Activated effector memory CD4-positive, alpha-beta T cell treated with anti-CD3 and anti-CD28 coated beads, Interleukin-2, amount 50 U/mL, for 16 hours (primary cell): ENCODE measurements around the gene COL1A2.

Experiments used
- DNase-seq: peaks from one replicate; pipeline ENCODE4 v3.0.0-alpha.2; 2020

COL1A2 gene

GRCh38 chr7:94384315-94384714 is 10.4 kb upstream of the COL1A2 start:
- DNase-seq: no peak

DNA sequence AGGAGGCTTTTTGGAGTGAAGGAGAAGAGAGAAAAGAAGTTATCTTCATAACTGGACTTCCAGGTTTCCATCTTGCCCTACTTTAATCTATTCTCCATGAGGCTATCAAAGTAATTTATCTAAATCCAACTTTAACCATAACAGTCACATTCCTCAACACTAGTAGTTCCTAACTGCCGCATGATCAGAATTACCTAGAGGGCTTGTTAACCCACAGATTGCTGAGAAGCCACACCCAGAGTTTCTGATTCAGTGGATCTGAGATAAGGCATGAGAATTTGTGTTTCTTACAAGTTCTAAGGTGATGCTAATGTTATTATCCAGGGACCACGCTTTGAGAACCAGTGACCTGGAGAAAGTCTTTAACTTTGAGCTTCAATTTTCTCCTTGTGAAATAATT is 8.3 kb upstream of the COL1A2 start:
- DNase-seq: no peak

DNA sequence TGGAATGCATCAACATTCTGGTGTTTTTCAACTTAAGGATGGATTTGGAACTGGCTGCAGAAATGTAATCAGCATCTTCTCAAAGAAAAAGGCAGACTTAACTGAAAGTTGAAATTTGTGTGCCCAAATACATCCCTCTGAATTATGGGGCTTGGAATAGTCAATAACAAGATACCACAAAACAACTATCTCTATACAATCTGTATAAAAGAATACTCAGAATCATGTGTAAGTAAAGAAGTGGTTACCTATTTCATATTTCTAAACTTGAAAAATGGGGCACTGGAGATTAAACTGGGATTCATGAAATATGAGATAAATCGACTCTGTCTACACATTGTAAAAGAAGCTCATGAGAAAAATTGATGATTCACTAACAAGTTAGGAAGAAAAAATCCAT is 6.2 kb upstream of the COL1A2 start:
- no peak for DNase-seq

- no peak for DNase-seq
Observed at GRCh38 chr7:94389381-94389780, 5.3 kb upstream of the COL1A2 start.

DNA sequence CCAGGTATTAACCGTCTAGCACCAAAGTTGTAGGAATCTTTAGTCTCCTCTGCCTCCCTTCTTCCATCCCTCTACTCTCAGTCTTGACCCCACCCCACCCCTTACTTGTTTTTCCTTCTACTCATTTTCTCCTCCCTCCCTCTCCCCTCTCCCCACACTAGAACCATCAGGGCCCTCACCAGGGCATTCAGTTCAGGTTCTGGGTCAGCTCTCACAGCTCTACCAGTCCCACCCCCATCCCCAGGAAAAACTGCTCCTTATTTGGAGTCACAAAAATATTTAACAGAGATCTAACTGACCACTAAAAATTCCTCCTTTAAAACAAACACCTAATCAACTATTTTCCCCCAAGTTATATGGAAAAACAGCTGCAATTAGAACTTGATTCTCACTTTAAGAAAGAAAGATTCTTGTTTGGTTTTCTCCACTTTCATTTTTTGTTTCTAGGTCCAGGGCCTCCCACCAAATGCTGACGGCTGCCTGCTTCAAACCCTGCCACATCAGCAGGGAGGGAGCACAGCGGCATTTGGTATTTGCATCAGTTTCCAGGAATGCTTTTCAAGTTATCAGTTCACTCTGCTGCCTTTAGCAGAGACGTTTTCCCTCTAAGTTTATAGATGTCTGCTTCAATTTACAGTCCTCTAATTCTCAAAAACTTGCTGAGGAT is 2.8 kb upstream of the COL1A2 start:
- DNase-seq: no peak

- no peak for DNase-seq
Observed at GRCh38 chr7:94392393-94392786, 2.3 kb upstream of the COL1A2 start.

GRCh38 chr7:94393246-94394108 is 1.2 kb upstream of the COL1A2 start:
- DNase-seq: no peak

DNA sequence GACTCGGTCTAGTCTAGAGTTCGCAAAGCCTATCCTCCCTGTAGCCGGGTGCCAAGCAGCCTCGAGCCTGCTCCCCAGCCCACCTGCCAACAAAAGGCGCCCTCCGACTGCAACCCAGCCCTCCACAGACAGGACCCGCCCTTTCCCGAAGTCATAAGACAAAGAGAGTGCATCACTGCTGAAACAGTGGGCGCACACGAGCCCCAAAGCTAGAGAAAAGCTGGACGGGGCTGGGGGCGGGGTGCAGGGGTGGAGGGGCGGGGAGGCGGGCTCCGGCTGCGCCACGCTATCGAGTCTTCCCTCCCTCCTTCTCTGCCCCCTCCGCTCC is 622 bp upstream of the COL1A2 start:
- no peak for DNase-seq

- DNase-seq: no peak
Observed at GRCh38 chr7:94395141-94396036, 694 bp downstream of the COL1A2 start.

- no peak for DNase-seq
Observed at GRCh38 chr7:94396037-94396431, 1.3 kb downstream of the COL1A2 start.

GRCh38 chr7:94396596-94396995 is 1.9 kb downstream of the COL1A2 start:
- DNase-seq: no peak

- DNase-seq: no peak
Observed at GRCh38 chr7:94397722-94398121, 3.0 kb downstream of the COL1A2 start.

DNA sequence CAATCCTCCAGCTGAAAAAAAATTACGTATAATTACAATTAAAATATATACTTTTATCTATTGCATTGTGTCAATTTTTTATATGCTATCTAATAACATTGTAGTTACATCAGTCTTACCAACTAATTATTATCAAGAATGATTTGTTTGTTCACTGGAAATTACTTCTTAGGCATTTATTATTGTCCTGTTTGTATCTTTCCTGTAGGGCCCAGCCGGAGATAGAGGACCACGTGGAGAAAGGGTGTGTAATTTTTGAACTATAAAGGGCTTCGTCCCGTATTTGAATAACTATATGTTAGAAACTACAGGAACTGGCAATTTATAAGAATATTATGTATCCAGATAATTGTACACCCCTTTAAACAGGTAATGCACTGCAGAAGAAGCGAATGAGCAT is 4.1 kb downstream of the COL1A2 start:
- no peak for DNase-seq

GRCh38 chr7:94400022-94400421 is 5.3 kb downstream of the COL1A2 start:
- no peak for DNase-seq

- DNase-seq: no peak
Observed at GRCh38 chr7:94400643-94401427, 6.1 kb downstream of the COL1A2 start.

DNA sequence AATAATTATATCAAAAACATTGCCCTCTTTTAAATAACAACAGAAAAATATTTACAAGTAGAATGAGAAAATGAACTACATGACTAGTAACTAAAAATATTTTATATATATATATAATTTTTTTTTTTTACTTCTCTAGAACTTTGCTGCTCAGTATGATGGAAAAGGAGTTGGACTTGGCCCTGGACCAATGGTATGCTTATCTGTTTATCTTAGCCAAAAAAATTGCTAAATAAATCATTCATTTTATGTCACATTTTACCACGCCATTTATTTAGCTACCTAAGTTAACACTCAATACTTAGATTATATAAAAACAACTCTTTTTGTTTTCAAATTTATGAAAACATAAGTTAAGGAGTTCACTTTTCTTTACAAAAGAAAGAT is 6.7 kb downstream of the COL1A2 start:
- DNase-seq: no peak

DNA sequence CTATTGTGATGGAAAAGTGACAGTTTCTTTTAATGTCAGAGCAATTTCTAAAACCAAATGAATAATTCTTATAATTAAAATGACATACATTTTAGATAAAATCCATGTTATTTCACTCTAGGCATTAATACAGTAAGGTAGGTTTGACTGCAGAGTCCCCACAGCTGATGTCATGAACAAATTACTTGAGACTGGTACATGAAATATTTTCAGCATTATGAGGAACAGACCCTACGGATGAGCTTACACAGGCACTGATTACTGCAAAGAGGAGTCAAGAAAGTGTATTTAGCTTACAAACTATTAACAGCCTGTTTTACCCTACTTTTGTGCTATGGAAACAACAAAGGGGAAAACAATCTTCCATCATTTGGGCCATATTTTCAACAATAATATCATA is 8.9 kb downstream of the COL1A2 start:
- DNase-seq: no peak

- DNase-seq: no peak
Observed at GRCh38 chr7:94405506-94405905, 10.8 kb downstream of the COL1A2 start.

DNA sequence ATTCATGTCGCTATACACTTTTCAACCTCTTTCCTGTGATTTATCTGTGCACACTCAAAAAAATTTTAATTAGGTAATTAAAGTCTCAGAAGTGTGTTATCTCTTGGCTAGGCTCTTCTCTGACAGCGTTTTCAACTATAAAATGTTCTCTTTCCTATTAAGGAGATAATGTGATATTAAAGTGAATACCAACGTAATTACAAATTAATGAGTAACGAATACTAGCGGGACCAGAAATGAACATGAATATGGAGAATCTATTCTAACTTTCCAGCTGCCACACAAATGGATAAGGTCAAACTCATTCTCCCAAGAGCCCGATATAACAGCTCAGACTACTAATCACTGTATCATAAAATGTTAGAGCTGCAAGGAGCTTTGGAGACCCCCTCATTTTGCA is 12.0 kb downstream of the COL1A2 start:
- no peak for DNase-seq

- DNase-seq: no peak
Observed at GRCh38 chr7:94409200-94409948, 14.7 kb downstream of the COL1A2 start.

DNA sequence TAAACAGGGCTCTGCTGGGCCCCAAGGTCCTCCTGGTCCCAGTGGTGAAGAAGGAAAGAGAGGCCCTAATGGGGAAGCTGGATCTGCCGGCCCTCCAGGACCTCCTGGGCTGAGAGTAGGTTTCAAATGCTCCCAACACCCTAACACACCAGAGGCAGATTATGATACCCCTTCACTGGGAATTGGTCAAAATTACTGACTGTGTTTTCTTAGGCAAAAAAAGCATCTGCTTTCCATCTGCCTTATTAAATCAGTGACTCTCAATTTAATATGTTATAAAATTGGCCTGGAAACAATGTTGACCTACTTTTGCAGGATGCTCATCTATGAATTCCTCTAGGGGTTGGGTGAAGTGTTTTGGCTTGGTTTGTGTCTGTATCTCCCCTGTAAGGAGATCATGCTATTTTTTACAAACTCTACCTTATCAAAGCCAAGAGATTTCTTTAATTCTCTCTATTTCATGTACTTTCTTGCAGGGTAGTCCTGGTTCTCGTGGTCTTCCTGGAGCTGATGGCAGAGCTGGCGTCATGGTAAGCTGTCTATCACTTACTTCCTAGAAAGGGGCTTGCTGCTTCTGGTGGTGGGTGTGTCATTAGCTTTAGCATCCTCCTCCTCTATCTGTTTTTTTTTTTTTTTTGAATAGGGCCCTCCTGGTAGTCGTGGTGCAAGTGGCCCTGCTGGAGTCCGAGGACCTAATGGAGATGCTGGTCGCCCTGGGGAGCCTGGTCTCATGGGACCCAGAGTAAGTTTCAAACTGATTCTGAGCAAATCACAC is 15.9 kb downstream of the COL1A2 start:
- no peak for DNase-seq

GRCh38 chr7:94411188-94411466 is 16.4 kb downstream of the COL1A2 start:
- DNase-seq: no peak
